Bone marrow (tissue), 2 donors: ENCODE measurements around the gene MTCL3.

Experiments
- DNase-seq, 2 donors: peaks; one replicate each; lab custom pipeline; 2025; lab: John Stamatoyannopoulos, UW

MTCL3 gene

DNA sequence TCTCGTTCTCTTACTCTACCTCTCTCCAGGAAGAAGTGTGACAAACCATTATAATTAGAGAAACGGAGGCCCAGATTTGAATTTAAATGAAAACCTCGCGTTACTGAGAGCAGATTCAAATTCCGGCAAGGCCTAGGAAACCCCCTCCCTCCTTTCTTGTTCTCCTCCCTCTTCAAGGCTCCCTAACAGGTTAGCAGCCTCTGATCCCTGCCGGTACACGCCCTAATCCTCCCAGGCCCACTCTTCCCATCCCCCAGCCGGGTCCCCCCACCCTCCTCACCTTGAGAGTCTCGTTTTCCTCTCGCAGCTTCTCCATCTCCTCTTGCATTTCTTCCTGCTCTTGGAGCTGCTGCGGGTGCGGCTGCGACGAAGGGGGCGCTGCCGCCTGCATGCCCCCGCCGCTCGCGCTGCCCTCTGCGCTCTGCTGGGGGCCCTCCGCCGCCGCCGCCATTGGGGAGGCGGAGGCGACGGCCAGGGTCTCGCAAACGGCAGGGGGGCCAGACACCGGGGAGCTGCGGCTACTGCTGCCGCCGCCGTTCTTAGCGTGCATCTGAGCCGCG lies 3.8 kb downstream of the MTCL3 start:
- DNase-seq: no peak

GRCh38 chr6:127514773-127515227 lies 4.3 kb downstream of the MTCL3 start:
- DNase-seq: no peak

- DNase-seq: no peak
These were observed 4.9 kb downstream of the MTCL3 start for GRCh38 chr6:127514179-127514772.

- no peak for DNase-seq
These were observed 5.7 kb downstream of the MTCL3 start for GRCh38 chr6:127513425-127513824.

- no peak for DNase-seq
These were observed 8.3 kb downstream of the MTCL3 start for GRCh38 chr6:127510876-127511275.

DNA sequence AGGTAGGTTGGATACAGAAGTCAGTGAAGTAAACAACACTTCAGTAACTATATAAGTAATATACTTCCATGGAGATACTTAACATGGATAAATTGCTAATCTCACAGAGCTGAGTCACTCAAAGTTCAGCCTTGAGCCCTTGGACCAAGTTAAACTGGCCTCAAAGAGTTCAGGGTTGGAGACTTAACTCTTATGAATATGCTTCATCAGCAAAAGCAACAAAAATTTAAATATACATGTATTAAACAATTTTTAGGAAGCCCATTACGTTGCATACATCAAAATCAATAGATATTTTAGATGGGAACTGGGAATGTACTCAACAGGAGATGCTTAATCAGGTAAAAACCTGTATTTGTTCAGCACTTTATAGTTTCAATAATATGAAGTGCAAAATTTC lies 12.2 kb downstream of the MTCL3 start:
- no peak for DNase-seq

GRCh38 chr6:127503022-127503421 lies 16.1 kb downstream of the MTCL3 start:
- no peak for DNase-seq

DNA sequence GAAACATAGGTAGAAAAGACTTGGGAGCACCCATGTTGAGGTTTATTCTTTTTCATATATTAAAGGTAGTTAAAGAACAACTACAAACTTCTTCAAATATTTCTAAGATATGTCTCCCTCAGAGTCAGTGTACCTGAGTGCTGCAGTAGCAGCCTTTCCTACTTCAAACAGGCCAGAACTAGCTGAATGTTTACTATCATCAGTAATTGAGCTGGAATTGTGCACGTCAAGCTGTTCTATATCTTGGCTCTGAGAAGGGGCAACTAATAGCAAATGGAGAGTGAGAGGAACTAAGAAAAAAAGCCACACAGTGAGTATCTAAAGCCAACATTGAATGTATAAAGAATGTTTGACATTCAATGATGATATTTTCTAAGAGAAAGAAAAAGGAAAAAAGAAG lies 21.7 kb downstream of the MTCL3 start:
- DNase-seq: no peak

DNA sequence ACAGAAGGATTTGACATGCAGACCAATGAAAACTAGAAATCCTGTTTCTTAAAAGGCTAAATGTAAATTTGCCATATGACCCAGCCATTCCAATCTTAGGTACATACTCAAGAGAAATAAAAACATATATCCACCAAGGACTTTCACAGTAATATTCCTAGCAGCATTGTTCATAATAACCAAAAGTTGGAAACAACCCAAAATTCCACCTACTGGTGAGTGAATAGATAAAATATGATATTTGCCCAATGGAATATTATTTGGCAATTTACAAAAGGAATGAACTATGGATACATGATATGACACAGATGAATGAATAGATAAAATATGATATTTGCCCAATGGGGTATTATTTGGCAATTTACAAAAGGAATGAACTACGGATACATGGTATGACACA lies 22.7 kb downstream of the MTCL3 start:
- no peak for DNase-seq

GRCh38 chr6:127494240-127494767 lies 24.8 kb downstream of the MTCL3 start:
- no peak for DNase-seq

DNA sequence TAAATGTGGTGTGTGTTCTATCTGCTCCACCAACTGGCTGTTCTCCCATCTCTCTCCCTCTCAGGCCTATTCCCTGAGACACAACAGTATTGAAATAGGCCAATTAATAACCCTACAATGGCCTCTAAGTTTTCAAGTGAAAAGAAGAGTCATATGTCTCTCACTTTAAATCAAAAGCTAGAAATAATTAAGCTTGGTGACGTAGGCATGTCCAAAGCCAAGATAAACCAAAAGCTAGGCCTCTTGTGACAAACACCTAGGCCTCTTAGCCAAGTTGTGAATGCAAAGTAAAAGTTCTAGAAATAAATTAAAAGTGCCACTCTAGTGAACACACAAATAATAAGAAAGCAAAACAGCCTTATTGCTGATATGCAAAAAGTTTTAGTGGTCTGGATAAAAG lies 29.9 kb downstream of the MTCL3 start:
- DNase-seq: no peak

GRCh38 chr6:127486934-127487333 lies 32.2 kb downstream of the MTCL3 start:
- DNase-seq: no peak

DNA sequence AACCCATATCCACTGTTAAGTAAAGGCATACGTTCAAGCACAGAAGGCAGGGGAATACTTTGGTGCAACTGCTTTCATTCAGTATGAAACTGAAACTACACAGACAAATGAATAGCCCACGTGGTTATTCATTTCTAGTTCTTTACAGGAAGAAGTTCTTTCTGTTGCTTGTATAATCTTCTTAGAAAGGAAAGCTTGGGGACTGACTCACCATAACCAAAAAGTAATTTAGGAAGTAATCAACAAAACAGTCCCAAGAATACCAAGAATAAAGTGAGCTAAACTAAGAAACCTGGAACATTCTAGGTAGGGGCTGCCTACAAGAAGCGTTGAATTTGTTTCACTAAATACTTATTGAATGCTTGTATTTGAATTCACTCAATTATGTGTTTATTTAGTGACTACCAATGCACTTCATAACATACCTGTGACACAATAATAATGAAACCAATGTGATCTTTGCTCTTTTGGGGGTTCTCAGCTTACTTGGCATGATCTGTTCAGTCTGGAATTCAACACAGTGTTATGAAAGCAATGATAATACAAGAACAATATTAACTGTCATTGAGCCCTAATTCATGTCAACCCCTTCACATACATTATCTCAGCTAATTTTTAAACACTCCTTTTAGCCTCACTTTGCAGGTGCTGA lies 34.8 kb downstream of the MTCL3 start:
- peak in 1 of 2 donors; percentile 58 for DNase-seq

DNA sequence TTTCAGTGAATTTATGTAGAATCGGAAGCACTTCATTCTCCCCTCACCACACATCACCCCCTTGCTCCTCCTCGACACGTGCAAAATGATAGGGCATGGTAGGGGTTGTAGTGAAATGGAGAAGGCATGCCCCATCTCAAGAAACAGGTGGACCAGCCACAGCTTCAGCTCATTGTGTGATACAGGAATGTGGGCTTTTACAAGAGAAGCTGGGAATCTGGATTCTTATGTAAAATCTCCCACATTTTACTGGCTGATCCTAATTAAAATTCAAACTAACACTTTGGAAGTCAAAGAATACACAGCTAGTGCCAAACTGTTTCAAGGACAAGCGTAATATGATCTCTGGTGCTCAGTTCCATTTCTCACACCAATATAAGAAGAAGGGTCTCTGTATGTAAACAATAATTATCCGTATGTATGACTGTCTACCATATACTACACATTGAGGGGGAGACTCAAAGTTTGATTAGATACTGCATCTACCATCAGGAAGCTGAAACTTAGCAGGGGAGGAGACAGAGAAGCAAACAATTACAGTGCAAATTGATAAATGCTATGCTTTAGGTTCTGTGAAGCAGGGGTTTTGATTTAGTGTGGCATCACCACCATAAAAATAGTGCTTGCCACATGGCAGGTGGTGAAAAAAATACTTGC lies 35.6 kb downstream of the MTCL3 start:
- no peak for DNase-seq

GRCh38 chr6:127482325-127482724 lies 36.8 kb downstream of the MTCL3 start:
- DNase-seq: no peak

GRCh38 chr6:127481628-127482027 lies 37.5 kb downstream of the MTCL3 start:
- DNase-seq: no peak

GRCh38 chr6:127481111-127481510 lies 38.0 kb downstream of the MTCL3 start:
- no peak for DNase-seq

DNA sequence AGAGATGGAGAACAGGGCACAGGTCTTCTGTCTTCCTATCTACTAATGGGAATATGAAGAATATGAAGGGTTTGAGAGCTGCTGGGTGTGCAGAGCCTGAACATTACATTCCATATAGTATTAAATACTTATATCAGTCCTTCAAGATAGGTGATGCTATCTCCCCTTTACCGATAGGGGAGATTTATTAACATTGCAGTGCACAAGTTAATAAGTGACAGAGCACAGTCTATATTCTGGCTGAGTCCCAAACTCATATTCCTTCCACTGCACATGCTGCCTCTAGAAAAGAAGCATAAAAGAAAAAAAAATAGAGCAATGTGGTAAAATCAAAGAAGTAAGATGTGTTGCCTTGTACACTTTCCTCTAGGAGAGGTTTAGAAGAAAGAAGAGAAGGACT lies 41.5 kb downstream of the MTCL3 start:
- no peak for DNase-seq

DNA sequence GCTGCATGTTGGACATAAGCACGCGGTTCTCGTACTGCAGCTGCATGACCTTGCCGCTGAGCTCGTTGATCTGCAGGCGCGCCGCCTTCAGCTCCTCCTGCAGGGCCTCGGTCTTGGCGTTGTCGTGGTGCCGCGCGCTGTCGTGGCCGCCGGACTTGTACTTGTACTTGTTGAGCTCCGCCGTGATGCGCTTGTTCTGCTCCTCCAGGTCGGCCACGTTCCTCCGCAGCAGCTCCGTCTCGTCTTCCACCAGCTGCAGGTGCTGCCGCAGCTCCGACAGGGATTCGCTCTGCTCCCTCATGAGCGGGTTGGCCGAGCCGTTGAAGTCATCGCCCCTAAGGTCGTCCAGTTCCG lies 43.3 kb downstream of the MTCL3 start:
- no peak for DNase-seq

DNA sequence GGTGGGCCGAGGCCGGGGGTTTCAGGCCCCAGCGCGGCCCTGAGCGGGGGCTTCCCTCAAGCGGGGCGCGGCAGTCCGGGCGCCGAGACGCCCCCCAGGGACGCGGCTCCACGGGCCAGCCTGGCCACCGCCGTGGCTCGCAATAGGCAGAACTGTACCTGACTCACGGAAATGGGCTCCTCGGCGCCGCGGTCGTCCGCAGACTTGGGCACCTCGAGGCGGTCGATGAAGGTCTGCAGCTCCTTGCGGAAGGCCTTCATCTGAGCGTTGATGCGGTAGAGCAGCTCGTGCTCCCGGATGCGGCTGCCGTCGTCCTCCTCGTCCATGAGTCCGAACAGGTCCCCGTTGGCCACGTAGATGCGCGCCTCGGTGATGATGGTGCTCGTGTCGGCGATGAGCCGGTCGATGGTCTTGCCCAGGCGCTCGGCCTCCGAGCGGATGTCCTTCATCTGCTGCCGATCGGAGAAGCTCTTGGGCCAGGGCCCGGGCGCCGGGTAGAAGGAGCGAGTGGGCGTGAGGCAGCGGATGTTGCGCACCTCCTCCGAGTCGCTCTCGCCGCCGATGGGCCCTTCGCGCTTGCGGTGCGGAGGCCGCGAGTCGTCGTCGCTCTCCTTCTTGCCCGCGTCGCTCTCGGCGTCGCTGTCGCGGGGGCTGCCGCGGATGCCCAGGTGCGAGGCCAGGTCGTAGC lies 43.9 kb downstream of the MTCL3 start:
- DNase-seq: no peak

DNA sequence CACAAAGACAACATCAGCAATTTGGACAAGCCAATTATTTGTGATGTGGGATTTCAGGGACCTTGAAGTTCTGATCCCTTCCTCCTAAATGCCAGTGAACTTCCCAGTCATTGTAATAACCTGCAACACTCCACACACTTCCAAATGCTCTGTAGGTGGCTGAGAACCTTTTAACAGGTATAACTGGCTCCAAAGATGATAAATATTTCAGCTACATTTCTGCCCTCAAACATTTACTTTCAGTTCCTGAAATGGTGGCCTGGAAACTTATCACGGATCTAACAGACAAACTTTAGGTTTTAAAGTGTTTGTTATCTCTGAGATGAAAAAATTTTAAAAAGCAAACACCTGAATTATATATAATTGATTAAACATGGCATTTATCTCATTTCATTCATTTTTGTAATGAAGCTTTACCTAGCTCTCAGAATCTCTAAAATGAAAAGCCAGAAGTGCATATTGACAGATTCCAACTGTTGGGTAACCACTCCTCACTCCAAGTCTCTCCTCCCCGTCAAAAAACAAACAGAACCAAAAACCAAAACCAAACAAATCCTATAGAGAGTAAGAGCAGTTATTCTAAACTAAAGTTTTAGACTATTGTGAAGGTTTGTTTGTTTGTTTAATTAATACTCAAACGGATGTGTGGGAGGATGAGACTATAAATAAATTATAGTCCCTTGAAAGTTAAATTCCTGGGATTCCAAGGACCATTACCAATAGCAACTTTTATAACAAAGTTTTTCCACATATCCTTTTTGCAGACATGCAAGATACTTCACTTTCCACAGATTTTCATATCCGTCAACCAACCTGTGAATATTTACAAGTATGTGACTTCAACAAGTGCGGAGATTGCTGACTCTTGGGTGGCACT lies 47.5 kb downstream of the MTCL3 start:
- no peak for DNase-seq
